ENCODE measurements around the gene GABRP.
"Not testable (repeated sequence)": the region's sequence is repeated elsewhere in the genome, so short reads cannot be mapped to it uniquely, and the experiment has no call there.

The GABRP gene, protein sequence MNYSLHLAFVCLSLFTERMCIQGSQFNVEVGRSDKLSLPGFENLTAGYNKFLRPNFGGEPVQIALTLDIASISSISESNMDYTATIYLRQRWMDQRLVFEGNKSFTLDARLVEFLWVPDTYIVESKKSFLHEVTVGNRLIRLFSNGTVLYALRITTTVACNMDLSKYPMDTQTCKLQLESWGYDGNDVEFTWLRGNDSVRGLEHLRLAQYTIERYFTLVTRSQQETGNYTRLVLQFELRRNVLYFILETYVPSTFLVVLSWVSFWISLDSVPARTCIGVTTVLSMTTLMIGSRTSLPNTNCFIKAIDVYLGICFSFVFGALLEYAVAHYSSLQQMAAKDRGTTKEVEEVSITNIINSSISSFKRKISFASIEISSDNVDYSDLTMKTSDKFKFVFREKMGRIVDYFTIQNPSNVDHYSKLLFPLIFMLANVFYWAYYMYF

DNA sequence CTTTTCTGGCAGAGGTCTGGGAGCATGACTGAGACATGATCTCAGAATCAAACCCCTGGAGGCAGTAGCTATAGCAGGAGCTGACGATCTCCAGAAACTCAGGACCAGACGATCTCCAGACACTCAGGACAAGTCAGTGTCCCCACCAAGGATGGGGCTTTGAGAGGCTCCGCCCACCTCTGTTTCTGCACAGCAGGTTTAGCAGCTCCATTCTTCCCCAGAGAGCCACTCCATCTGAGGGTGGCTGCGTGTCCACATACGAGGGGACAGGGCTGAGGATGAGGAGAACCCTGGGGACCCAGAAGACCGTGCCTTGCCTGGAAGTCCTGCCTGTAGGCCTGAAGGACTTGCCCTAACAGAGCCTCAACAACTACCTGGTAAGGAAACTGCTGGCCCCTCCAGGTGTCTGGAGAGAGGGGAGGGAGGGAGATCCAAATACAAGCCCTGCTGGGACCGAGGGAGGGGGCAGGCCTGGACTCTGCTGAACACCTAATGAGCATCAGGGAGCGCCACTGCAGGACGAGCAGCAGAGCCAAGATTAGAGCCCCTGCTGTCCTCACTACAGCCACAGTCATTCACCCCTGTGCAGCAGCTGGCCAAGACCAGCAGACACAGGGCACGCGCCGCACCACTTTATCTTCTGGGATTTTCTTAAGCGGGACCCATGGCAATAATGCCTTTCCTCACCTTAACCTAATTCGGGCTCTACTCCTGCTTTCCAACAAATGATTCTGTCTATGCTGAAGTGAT lies at the start of gene GABRP:
Gene GABRP, plus strand, starts transcription at position 228 of the 750 bp plus-strand sequence. CDS start 4,891 bp downstream, outside the sequence.
- no peak for DNase-seq (ENCODE audit: low read depth in 2 of 2)

DNA sequence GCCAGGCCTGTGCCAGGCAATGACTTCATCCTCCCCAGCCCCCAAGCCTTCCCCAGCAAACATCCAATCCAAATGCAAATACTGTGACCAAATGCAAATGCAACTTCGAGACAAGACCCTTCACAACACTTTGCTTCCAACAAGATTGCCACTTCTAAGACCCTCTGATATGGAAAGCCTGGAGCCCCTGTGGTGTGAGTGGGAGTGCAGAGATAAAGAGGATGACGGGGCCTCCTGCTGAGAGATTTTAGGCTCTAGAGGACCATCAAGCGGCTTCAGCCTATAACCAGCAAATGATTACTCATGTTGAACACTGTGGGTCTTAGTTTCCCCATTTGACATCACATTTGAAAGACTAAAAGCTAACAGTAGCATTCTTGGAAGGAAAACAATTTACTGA lies 46.6 kb upstream of the GABRP start:
- no peak for DNase-seq (ENCODE audit: low read depth in 2 of 2)

DNA sequence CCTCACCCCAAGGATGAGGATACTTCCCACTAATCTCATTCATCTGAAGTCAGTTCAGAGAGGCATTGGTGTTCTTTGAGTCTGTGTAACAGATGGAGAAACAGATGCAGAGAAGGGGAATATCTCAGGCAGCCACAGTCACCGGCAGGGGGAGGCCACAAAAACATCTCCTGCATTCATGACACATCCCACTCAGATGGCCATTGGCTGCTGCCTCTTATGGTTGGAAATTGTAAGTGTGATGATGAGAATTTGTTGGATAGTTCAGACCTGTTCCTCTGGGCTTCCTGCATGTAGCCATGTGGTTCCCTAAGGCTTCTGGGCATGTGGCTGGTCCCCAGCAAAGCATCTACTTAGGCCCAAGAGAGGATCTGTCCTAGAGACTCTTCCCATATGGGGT lies 45.9 kb upstream of the GABRP start:
- DNase-seq (ENCODE audit: low read depth in 2 of 2), result no peak

DNA sequence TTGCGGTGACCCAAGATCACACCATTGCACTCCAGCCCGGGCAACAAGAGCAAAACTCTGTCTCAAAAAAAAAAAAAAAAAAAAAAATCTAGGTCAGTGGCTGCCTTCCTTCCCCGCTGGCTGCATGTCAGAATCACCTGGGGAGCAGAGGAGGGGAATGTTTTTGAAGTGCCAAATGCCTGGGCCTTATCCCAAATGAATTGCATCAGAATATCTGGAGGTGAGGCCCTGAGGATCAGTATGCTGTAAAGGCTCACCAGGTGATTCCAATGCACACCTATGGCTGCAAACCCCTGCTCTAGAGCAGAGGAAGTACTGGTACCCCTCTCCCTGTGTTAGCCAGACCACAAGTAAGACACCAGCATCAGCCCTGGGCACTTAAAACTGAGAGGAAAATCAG lies 44.7 kb upstream of the GABRP start:
- no peak for DNase-seq (ENCODE audit: low read depth in 2 of 2)

DNA sequence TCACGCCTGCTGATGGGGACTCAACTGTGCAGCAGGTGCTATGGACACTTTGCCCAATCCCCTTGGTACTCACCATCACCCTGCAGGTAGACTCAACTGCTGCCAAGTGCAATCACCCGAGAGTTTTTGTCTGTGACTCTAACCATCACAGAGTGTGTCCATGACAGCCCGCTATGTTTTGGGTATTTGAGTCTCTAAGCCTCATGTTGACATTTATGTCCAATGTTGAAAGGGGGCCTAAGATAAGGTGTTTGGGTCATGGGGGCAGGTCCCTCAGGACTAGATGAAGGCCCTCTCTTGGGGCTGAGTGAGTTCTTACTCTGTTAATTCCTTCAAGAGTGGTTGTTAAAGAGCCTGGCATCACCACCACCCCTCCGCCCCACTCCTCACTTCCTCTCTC lies 44.1 kb upstream of the GABRP start:
- no peak for DNase-seq (ENCODE audit: low read depth in 2 of 2)

DNA sequence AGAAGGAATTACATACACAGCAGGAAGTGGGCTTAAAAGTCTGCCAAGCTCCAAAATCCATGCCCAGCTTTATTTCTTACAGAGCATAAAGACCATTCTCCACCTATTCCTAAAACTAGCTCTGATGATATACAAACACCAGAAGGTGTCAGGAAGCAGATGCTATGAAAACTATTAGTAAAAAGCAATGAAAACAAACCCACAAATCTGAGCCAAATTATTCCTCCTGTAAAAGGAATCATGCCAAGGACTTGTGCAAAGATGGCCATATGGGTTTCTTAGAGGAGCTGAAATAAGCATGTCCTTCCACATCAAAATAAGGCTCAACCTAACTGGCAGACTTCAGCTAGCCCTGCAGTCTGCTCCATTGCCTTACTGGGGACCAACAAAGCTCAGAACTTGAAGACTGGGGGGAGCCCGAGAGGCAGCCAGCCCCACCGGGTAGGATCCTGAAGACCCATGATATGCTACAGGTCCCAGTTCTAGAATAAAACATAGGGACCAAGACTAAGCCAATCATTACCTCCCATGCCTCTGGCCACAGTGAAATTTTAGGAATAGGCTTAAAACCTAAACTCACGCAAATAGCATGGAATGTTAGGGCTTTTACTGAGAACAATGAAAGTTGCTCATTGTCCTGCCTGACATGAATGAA lies 42.8 kb upstream of the GABRP start:
- DNase-seq (ENCODE audit: low read depth in 2 of 2), result no peak

DNA sequence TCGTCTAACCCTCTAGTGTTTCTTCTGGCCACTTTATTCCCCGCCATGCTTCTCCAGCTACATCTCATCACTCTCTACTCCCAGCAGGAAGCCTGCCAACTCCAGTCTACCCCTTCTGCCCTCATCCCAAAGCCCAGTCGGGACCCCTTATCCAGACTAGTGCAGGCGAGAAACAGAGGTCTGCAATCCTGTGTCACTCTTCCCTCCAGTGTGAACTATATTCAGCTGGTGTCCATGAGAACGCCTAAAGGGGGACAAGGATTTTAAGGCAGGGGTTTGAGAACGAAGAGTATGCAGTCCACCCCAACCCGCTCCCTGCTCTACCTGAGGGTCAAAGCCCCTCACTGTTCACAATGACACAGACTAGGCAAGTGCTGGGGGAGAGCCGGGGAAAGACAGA lies 41.7 kb upstream of the GABRP start:
- no peak for DNase-seq (ENCODE audit: low read depth in 2 of 2)

DNA sequence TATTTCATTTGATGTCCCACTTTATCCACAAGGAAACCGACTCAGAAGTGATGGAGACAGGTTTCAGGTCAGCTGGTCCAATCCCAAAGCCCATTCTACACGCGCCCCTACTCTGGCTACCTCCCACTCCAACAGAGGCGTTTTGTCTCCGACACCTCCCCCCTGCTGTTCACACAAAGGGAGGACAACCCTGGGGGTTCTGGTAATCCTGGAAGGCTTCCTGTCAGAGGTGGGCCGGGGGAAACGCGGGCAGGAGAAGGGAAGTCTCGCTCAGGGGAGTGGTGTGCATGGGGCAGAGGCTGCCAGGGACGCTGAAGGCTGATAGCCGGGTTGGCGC lies 39.7 kb upstream of the GABRP start:
- no peak for DNase-seq (ENCODE audit: low read depth in 2 of 2)

DNA sequence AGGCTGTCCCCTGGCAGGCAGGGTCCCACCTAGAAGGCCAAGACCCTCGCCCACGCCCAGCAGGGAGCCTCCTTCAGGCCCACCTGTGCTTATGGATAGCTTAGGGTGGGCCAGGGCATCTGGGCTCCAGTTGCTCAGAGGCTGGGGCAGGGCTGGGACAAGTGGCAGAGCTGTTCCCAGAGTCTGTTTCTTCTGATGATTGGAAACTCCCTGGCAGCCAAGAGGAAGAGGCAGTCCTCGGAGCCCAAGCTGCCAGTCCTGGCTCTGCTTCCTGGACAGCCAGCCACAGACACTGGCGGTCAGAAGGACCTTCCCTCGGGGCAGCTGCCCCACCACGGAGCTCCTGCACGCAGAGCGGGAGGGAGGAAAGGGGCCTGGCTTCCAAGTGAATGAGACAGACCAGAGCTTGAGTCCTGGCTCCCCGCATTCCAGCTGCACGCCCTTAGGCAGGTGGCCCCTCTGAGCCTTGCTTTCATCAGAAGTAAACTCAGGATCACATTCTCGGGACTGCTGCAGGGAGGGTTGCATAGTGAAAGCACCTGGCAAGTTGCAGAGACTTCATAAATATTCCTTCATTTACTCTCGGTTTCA lies 37.9 kb upstream of the GABRP start:
- DNase-seq (ENCODE audit: low read depth in 2 of 2), result no peak

DNA sequence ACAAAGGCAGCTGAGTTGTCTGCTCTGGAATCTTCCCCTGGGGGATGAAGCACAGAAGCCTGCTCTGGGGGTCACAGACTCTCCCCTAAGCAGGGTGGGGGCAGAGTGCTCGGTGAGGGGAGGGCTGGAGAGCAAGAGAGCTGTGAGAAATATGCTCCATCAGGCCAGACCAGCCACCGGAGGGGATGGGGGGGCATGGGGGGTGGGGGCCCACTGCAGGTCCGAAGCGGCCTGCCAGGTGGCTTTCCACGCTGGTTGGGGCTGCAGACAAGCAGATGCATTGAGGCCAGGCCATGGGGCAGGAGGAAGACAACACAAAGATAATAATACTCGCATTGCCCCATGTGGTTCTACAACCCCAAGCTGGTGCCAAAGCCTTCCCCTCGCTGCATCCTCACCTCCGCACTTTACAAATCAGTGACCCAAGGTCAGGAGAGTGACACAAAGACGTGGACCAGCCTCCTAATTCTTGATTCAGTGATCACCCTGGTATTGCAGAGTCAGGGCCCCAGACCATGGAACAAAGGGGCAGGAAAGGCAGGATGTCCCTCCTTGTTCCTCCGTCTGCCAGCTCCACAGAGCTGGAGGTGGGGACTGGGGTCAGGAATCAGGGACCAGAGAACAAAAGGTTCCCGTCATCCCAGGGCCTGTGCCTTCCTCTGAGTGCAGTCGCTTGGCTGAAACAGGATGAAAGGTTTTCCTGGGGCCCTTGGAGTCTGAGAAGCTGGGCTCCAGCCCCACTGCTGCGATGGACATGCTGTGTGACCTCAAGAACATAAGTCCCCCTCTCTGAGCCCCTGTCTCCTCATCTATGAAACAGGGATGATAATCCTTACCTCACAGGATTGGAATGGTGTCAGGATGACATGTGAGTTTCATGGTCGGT lies 37.2 kb upstream of the GABRP start:
- DNase-seq (ENCODE audit: low read depth in 2 of 2), result no peak

DNA sequence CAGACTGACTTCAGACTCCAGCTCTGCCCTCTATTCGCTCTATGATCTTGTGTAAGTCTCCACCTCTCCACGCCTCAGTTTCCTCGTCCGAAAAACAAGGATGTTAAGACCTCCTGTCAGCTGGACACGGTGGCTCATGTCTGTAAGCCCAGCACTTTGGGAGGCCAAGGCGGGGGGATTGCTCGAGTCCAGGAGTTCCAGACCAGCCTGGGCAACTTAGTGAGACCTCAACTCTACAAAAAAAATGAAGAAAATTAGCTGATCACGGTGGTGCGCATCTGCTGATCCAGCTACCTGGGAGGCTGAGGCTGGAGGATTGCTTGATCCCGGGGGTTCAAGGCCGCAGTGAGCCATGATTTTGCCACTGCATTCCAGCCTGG lies 36.6 kb upstream of the GABRP start:
- DNase-seq (ENCODE audit: low read depth in 2 of 2), result no peak

DNA sequence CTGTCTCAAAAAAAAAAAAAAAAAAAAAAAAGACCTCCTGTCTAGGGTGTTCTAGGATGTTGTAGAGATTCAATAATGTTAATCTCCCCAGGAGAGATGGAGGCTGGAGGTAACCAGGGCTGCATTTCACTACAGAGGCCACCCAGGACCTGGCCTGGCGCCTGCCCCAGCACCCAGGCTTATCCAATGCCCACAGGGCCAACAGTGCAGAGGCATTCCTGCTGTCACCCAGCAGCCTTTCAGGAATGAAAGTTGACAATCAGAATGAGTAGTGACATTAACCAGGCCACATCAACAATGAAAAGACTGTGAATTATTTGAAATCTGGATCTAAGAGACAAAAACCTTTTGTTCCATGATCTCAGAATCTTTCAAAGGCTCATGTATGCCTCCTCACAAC lies 36.2 kb upstream of the GABRP start:
- no peak for DNase-seq (ENCODE audit: low read depth in 2 of 2)

DNA sequence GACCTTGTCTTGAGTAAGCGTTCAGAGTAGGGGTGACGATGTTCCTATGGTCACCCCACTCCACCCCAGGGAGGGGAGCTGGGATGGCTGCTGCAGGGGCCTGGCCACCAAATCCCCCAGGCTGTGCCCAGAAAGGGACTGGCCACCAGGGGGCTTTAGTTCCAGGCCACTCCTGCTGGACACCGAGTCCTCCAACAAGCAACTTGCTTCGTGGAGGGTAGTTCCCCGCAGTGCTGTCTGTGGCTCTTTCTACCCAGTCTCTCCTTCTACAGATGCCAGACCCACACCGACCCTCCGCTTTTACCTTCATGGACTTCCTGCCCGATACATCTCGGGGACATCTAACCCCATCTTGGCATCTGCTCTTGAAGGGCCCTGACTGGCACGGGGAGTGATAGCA lies 35.7 kb upstream of the GABRP start:
- DNase-seq (ENCODE audit: low read depth in 2 of 2), result no peak

DNA sequence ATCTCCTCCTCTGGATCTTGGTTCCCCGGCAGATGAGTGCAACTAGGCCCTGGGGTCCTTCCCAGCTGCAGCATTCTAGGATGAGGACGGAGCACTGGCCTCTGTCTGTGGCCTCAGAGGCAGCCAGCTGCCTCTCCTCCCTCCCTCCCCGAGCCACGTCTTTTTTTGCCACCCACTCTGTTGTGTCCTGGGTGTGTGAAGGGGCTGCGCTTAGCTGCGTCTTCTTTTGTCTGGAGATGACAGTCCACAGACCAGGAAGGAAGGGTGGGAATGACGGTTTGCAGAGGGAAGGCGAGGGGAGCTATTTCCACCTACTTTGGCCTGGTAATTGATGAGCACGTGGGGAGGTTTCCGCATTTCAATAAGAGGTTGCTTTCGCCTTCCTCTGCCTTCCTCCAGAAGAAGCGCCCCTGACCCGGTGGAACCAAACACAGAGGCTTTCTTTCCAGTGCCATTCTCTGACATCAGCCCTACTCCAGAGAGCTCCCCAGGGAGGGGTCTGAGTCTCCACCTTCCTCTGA lies 34.5 kb upstream of the GABRP start:
- DNase-seq (ENCODE audit: low read depth in 2 of 2), result no peak

DNA sequence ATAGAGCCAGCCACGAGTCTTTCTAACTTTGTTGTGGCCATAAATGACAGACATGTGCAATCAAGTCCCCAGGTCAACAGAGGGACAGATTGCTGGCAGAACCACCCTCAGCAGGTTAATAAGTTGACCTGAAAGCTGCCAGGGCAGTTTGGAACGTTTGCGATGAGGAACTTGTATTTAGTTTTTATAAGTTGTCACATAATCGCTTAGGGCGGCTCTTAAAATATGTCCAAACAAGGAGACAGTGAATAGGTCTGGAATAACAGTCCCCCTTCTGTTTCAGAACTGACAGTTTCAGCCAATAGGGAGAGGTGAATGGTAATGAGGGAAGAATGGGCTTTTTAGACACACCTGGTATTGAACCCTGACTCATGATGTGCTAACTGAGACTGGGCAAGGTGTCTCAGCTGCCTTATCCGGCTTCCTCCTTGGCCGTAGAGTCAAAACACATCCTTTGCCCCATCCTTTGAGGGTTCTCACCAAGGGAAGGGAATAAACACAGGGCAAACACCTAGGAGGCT lies 33.6 kb upstream of the GABRP start:
- no peak for DNase-seq (ENCODE audit: low read depth in 2 of 2)

DNA sequence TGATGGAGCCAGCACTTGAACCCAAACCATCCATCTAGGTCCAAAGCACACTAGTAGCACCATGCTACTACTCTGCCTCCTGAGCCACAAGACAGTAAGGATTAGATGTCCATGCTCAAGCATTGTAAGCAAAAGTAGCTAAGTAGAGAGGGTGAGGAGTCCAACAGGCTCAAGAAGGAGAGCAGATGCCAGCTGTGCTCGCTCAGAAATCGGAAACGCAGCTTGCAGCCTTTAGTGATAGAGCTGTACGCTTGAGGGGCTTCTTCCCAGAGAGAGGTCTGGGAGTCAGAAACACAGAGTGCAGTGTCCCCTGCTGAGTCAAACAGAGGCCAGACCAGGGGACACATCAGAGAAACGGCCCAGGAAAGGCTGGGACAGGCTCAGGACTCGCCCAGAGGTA lies 32.7 kb upstream of the GABRP start:
- no peak for DNase-seq (ENCODE audit: low read depth in 2 of 2)

DNA sequence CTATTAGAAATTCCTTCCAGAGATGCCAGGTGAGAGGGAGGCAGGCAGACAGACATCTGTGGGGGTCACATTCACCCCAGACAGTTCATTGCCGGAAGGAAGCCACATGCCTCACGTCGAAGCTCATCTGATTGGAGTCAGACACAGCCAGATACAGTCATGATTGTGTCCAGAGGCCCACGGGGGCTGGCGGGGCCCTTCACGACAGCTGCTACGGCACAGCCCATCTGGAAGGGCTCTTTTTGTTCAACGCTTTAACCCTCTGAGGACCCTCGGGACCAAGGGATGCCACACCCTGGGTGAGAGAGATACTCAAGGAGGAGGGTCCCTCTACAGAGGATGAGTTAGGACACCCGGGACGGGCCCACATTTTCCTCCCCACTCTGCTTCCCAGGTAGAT lies 31.9 kb upstream of the GABRP start:
- DNase-seq (ENCODE audit: low read depth in 2 of 2), result no peak

DNA sequence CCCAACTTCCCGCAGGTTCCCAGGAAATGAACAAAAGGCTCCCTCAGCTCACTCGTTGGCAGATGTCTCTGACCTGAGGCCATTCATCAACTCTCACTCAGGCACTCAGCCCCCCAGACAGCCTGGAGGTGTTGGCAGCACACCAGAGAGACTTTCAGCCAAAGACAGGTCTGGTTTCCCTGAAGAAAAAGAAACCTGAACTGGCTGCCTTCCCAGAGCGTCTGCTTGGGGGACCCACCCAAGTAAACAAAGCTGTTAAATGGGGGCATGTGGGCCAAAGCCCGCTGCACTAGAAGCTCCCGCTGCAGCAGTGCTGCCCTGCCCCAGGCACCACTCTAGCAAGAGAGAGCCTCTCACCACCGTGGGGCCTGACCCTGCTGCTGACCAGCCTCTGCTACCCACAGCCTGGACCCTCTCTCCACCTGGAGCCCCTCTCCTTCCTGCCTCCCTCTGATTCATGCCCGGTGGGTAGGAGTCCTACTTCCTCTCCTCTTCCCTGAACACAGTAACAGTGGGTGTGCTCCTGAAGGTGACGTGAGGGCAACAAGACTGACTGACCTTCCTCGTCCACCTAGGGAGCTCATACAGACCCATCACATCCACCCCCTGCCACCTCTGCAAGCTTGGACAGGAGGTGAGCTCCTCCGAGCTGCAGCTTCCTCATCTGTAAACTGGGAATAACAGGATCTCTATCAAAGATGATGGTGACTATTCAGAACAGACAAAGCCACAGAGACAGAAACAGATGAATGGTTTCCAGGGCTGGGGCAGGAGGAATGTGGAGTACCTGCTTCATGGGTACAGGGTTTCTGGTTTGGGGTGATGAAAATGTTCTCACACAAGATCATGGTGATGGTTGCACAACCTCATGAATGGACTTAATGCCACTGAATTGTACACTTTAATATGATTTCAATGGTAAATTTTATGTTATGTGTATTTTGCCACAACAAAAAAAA lies 31.0 kb upstream of the GABRP start:
- DNase-seq (ENCODE audit: low read depth in 2 of 2), result no peak

DNA sequence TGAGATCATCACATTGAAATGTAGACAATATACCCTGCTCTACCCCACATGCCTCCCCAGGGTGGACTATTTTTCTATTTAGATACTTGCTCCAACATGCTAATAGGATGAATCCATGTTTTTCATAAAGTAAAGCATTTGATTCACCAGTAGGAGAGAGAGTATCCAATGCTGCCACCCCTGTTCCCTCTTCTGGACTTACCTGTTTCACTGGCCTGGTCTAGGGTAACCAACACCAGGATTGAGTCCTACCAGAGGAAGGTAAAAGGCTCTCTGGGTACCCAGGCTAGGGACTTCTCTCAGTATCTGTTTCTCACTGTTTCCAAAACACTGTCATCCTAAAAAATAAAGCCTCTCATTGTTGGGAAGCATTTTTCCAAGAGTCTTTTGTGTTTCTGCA lies 30.2 kb upstream of the GABRP start:
- DNase-seq (ENCODE audit: low read depth in 2 of 2), result no peak

DNA sequence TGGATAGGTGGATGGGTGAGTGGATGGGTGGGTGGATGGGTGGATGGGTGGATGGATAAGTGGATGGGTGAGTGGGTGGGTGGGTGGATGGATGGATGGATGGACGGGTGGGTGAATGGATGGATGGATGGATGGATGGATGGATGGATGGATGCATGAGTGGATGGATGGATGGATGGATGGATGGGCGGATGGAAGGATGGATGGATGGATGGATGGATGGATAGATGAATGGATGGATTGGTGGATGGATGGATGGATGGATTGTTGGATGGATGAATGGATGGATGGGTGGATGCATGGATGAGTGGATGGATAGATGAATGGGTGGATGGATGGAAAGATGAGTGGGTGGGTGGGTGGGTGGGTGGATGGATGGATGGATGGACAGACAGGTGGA lies 29.0 kb upstream of the GABRP start:
- not testable (repeated sequence) for DNase-seq (ENCODE audit: low read depth in 2 of 2)
